Neural progenitor cell (in vitro differentiated cells): ENCODE data around the gene GCFC2.

Source experiments
- CTCF ChIP-seq: fragments of 200-600 bp; sonication (generic); IDR thresholded peaks from 2 replicates; pipeline ENCODE4 v1.5.1; 2017; ENCODE audit warnings: antibody characterized with exemption, mild to moderate bottlenecking
- EZH2 ChIP-seq: fragments of 200-600 bp; sonication (generic); IDR thresholded peaks from 2 replicates; pipeline ENCODE4 v1.6.1; 2017; ENCODE audit warnings: antibody characterized with exemption, mild to moderate bottlenecking, moderate library complexity
- EZH2phosphoT487 ChIP-seq: fragments of 200-600 bp; sonication (generic); IDR thresholded peaks from 2 replicates; pipeline ENCODE4 v1.6.1; 2017; ENCODE audit warnings: antibody characterized with exemption

DNA sequence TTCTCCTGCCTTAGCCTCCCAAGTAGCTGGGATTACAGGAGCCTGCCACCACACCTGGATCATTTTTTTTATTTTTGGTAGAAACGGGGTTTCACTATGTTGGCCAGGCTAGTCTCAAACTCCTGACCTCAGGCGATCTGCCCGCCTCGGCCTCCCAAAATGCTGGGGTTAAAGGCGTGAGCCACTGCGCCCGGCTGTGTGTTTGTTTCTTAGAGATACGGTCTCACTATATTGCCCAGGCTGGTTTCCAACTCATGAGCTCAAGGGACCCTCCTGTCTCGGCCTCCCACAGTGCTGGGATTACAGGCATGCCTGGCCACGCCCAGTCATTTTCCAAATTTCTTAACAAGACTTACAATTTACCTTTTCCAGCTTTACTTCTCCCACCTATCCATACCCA is 65.1 kb downstream of the GCFC2 start:
- TF ChIP-seq CTCF (no peak), EZH2 (no peak), EZH2phosphoT487 (no peak)
